ENCODE measurements around the gene TAF4B.

TAF4B gene

DNA sequence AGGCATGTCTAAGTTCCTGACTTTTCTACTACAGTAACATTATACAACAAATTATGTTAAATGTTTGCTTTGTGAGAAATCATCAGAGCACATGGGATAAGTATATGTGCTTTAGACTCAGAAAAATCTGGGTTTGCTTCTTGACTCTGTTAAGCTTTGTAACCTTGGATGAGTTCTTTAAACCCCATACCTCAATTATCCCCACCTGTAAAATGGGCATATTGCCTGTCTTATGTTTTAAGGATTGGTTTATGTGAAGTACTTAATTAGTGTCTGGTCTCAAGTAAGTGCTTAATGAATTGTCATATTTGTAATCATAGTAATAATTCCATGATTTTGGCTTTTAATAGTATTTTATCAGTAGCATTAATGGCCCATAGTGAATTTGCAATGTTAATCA is 135.8 kb downstream of the TAF4B start:
- no peaks in the 10 kb centered on the region for H3K9me3 ChIP-seq (ENCODE audit: insufficient read depth, low read length)
- H3F3A ChIP-seq (ENCODE audit: insufficient read depth): peaks cover 34% of the 10 kb centered on the region
- peaks cover 57% of the 10 kb centered on the region for H3K36me3 ChIP-seq (ENCODE audit: low read length)
- H3K27me3 ChIP-seq (ENCODE audit: low read length): no peaks in the 10 kb centered on the region
- no peaks in the 10 kb centered on the region for H3K9me2 ChIP-seq (replicated peaks; ENCODE audit: insufficient read depth, low read length)
- TF ChIP-seq EZH2phosphoT487 (conservative IDR thresholded peaks at IDR 0.05; ENCODE audit: low read length): no peak
- TF ChIP-seq, protein P1, sequence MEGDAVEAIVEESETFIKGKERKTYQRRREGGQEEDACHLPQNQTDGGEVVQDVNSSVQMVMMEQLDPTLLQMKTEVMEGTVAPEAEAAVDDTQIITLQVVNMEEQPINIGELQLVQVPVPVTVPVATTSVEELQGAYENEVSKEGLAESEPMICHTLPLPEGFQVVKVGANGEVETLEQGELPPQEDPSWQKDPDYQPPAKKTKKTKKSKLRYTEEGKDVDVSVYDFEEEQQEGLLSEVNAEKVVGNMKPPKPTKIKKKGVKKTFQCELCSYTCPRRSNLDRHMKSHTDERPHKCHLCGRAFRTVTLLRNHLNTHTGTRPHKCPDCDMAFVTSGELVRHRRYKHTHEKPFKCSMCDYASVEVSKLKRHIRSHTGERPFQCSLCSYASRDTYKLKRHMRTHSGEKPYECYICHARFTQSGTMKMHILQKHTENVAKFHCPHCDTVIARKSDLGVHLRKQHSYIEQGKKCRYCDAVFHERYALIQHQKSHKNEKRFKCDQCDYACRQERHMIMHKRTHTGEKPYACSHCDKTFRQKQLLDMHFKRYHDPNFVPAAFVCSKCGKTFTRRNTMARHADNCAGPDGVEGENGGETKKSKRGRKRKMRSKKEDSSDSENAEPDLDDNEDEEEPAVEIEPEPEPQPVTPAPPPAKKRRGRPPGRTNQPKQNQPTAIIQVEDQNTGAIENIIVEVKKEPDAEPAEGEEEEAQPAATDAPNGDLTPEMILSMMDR (IDR thresholded peaks at IDR 0.05; ENCODE audit: insufficient read depth, low read length, poor library complexity, severe bottlenecking): no peak
- H3K9ac ChIP-seq (ENCODE audit: low read length): no peak overlapping the region
- no peaks in the 10 kb centered on the region; the same call in 1 of the 2 replicates for H3K79me2 ChIP-seq (ENCODE audit: insufficient read depth, low read length)
- no peaks in the 10 kb centered on the region for H4K20me1 ChIP-seq (ENCODE audit: low read depth, low read length)
- no peak overlapping the region for H3K4me2 ChIP-seq (ENCODE audit: low read depth, low read length, poor library complexity, severe bottlenecking)
- no peak overlapping the region for H3K27ac ChIP-seq (ENCODE audit: low read depth, low read length)
- no peak overlapping the region for H3K4me3 ChIP-seq (ENCODE audit: insufficient read depth, low read length, poor library complexity, severe bottlenecking)
- H2AFZ ChIP-seq (ENCODE audit: low read depth, low read length, severe bottlenecking): no peak overlapping the region

DNA sequence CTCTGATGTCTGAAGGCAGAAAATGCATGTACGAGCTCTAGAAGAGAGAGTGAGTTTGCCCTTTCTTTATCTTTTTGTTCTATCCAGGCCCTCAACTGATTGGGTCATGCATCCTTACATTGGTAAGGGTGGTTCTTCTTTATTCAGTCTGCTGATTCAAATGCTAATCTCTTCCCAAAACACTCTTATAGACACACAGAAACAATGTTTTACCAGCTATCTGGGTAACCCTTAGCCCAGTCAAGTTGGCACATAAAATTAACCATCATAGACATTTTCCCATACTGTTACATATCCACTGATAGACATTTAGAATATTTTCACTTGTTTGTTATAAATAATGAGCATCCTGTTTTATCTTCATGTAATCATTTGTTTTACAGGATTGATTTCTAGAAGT is 141.2 kb downstream of the TAF4B start:
- H3K79me2 ChIP-seq (ENCODE audit: insufficient read depth, low read length): no peaks in the 10 kb centered on the region; the same call in 1 of the 2 replicates

DNA sequence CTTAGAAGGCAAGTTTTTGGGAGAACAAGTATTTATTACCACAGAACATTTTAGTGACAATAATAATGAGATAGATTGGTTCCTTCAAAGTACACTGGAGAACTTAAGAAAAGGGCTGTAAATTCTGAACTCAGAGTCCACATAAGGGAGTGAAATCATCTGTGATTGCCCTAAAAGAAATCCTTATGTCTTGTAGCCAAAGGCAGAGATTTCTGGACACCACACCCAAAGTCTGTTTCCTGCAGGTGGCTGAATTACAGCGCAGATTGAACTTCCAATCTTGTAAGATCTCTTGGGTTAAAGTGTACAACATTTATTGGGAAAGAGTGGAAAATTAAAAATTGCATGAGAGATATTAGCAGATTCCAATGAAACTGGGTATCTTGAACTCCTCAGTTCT is 143.8 kb downstream of the TAF4B start:
- H3K9ac ChIP-seq (ENCODE audit: low read length): no peak overlapping the region
- H3K36me3 ChIP-seq (ENCODE audit: low read length): peaks cover 22% of the 10 kb centered on the region
- H3K4me2 ChIP-seq (ENCODE audit: low read depth, low read length, poor library complexity, severe bottlenecking): no peak overlapping the region
- TF ChIP-seq EZH2phosphoT487 (conservative IDR thresholded peaks at IDR 0.05; ENCODE audit: low read length): no peak
- TF ChIP-seq, protein P1 (IDR thresholded peaks at IDR 0.05; ENCODE audit: insufficient read depth, low read length, poor library complexity, severe bottlenecking): no peak
- H4K20me1 ChIP-seq (ENCODE audit: low read depth, low read length): no peaks in the 10 kb centered on the region
- H3K27ac ChIP-seq (ENCODE audit: low read depth, low read length): no peak overlapping the region
- no peaks in the 10 kb centered on the region for H3K79me2 ChIP-seq (ENCODE audit: insufficient read depth, low read length)
- no peaks in the 10 kb centered on the region for H3K9me2 ChIP-seq (replicated peaks; ENCODE audit: insufficient read depth, low read length)
- H2AFZ ChIP-seq (ENCODE audit: low read depth, low read length, severe bottlenecking): no peak overlapping the region
- H3F3A ChIP-seq (ENCODE audit: insufficient read depth): no peaks in the 10 kb centered on the region; the same call in 1 of the 2 replicates
- no peaks in the 10 kb centered on the region for H3K9me3 ChIP-seq (ENCODE audit: insufficient read depth, low read length)
- no peak overlapping the region for H3K4me3 ChIP-seq (ENCODE audit: insufficient read depth, low read length, poor library complexity, severe bottlenecking)
- H3K27me3 ChIP-seq (ENCODE audit: low read length): no peaks in the 10 kb centered on the region

More for the DNA sequence above, 141.2 kb downstream of the TAF4B start:
- Histone ChIP-seq H3K27me3 (ENCODE audit: low read length) (no peaks in the 10 kb centered on the region), H3K4me3 (ENCODE audit: insufficient read depth, low read length, poor library complexity, severe bottlenecking) (no peak overlapping the region), H4K20me1 (ENCODE audit: low read depth, low read length) (no peaks in the 10 kb centered on the region), H2AFZ (ENCODE audit: low read depth, low read length, severe bottlenecking) (no peak overlapping the region), H3K27ac (ENCODE audit: low read depth, low read length) (no peak overlapping the region), H3K9me2 (replicated peaks; ENCODE audit: insufficient read depth, low read length) (no peaks in the 10 kb centered on the region), H3K9me3 (ENCODE audit: insufficient read depth, low read length) (no peaks in the 10 kb centered on the region), H3K36me3 (ENCODE audit: low read length) (peaks cover 33% of the 10 kb centered on the region), H3K9ac (ENCODE audit: low read length) (no peak overlapping the region), H3K4me2 (ENCODE audit: low read depth, low read length, poor library complexity, severe bottlenecking) (no peak overlapping the region), H3F3A (ENCODE audit: insufficient read depth) (peaks cover 15% of the 10 kb centered on the region; the same call in 1 of the 2 replicates)
- TF ChIP-seq EZH2phosphoT487 (conservative IDR thresholded peaks at IDR 0.05; ENCODE audit: low read length): no peak
- TF ChIP-seq, protein P1 (IDR thresholded peaks at IDR 0.05; ENCODE audit: insufficient read depth, low read length, poor library complexity, severe bottlenecking): no peak

All from SU-DHL-6 (cell line).